Smooth muscle cell (in vitro differentiated cells): ENCODE measurements around the gene ASB14. TPM values are rescaled to one million over a fixed set of nuclear protein-coding genes. Genes with fewer than 3 reads are reported as not detected.

Experiments
- DNase-seq: peaks from one replicate; lab custom pipeline; 2025; ENCODE audit not compliant: unreplicated experiment; lab: John Stamatoyannopoulos, UW
- H2AFZ ChIP-seq: fragments of 200-600 bp; sonication (generic); 2 replicates; pipeline ENCODE4 v1.6.0; 2016; ENCODE audit warnings: antibody characterized with exemption, low read depth, mild to moderate bottlenecking
- H3F3A ChIP-seq: fragments of 200-600 bp; sonication (generic); 2 replicates; pipeline ENCODE4 v1.6.0; 2017; ENCODE audit warnings: antibody characterized with exemption, low read depth
- H3K27ac ChIP-seq: fragments of 200-600 bp; sonication (generic); 2 replicates; pipeline ENCODE4 v1.5.1; 2016; ENCODE audit warnings: low read depth, mild to moderate bottlenecking
- H3K27me3 ChIP-seq: fragments of 200-600 bp; sonication (generic); 2 replicates; pipeline ENCODE4 v1.6.1; 2016; ENCODE audit warnings: low read depth, mild to moderate bottlenecking
- H3K36me3 ChIP-seq: fragments of 200-600 bp; sonication (generic); 2 replicates; pipeline ENCODE4 v1.5.1; 2016; ENCODE audit warnings: low read depth
- H3K4me1 ChIP-seq: fragments of 200-600 bp; sonication (generic); 2 replicates; pipeline ENCODE4 v1.5.1; 2016; ENCODE audit warnings: low read depth
- H3K4me2 ChIP-seq: fragments of 200-600 bp; sonication (generic); 2 replicates; pipeline ENCODE4 v1.6.0; 2016; ENCODE audit warnings: mild to moderate bottlenecking
- H3K4me3 ChIP-seq: fragments of 200-600 bp; sonication (generic); 2 replicates; pipeline ENCODE4 v1.5.1; 2016; ENCODE audit warnings: mild to moderate bottlenecking
- H3K79me2 ChIP-seq: fragments of 200-600 bp; sonication (generic); 2 replicates; pipeline ENCODE4 v1.6.0; 2016; ENCODE audit warnings: low read depth, mild to moderate bottlenecking
- H3K9ac ChIP-seq: fragments of 200-600 bp; sonication (generic); 2 replicates; pipeline ENCODE4 v1.6.0; 2016; ENCODE audit warnings: low read depth
- H3K9me3 ChIP-seq: fragments of 200-600 bp; sonication (generic); replicated peaks from 2 replicates; pipeline ENCODE4 v1.5.1; 2016; ENCODE audit warnings: low read depth
- H4K20me1 ChIP-seq: fragments of 200-600 bp; sonication (generic); 2 replicates; pipeline ENCODE4 v1.6.0; 2016; ENCODE audit warnings: low read depth
- CTCF ChIP-seq: fragments of 200-600 bp; sonication (generic); IDR thresholded peaks from 2 replicates; pipeline ENCODE4 v1.5.1; 2017; ENCODE audit warnings: borderline replicate concordance, mild to moderate bottlenecking, antibody characterized with exemption; ENCODE audit not compliant: insufficient read depth, poor library complexity, severe bottlenecking
- WGBS: methylation state at CpG from one replicate; pipeline ENCODE4 v1.1.7; 2016; ENCODE audit warnings: low lambda C conversion rate; 5-methylcytosine and 5-hydroxymethylcytosine counted together
- polyA plus RNA-seq: library from polyadenylated mRNA; unstranded; fragments of >200 nt; fragmentation: Nextera tagmentation; extraction: Ambion mirVana; gene quantifications from 2 replicates; pipeline ENCODE4 v1.2.1, GENCODE V29; 2016
- total RNA-seq: library from RNA; depleted of rRNA; stranded (reverse); fragments of >200 nt; gene quantifications from 2 replicates; pipeline ENCODE4 v1.2.3, GENCODE V29; 2014

The ASB14 gene
- total and polyA plus RNA-seq, 2 experiments from 2014 or later, result 0.17 TPM; not detected in 1

GRCh38 chr3:57230006-57230405 lies 62.5 kb downstream of the ASB14 start:
- H3K4me1 ChIP-seq, result peaks cover 18% of the 10 kb centered on the region
- TF ChIP-seq CTCF, result no peak
- peaks cover 5% of the 10 kb centered on the region for H3F3A ChIP-seq
- no peaks in the 10 kb centered on the region for H3K27me3 ChIP-seq
- WGBS, result 60% methylated on average over 2 of the region's 2 CpGs
- peaks cover 51% of the 10 kb centered on the region for H3K79me2 ChIP-seq
- H4K20me1 ChIP-seq, result peaks cover 68% of the 10 kb centered on the region
- no peaks in the 10 kb centered on the region for H3K9me3 ChIP-seq
- no peak overlapping the region for H3K4me3 ChIP-seq
- DNase-seq, result no peak
- H3K4me2 ChIP-seq, result peak overlapping the region; percentile 88
- H3K9ac ChIP-seq, result no peak overlapping the region
- no peak overlapping the region for H2AFZ ChIP-seq
- H3K27ac ChIP-seq, result no peak overlapping the region
- H3K36me3 ChIP-seq, result no peaks in the 10 kb centered on the region

GRCh38 chr3:57227930-57228751 lies 64.3 kb downstream of the ASB14 start:
- Histone ChIP-seq H3K4me1 (peaks cover 23% of the 10 kb centered on the region), H3K4me3 (peak overlapping the region; percentile 78), H3K79me2 (peaks cover 34% of the 10 kb centered on the region), H4K20me1 (peaks cover 49% of the 10 kb centered on the region), H3K27me3 (no peaks in the 10 kb centered on the region), H3K9ac (peak overlapping the region; percentile 61), H3K27ac (peak overlapping the region; percentile 91), H3K9me3 (no peaks in the 10 kb centered on the region), H3F3A (peaks cover 12% of the 10 kb centered on the region), H2AFZ (peak overlapping the region; percentile 58), H3K36me3 (no peaks in the 10 kb centered on the region), H3K4me2 (peak overlapping the region; percentile 88)
- DNase-seq, result peak; percentile 35
- no peak for TF ChIP-seq CTCF
- WGBS, result under 1% methylated on average over 69 of the region's 70 CpGs

- Histone ChIP-seq H3K4me2 (peak within 1 kb of the TSS; percentile 88), H2AFZ (peak within 1 kb of the TSS; percentile 92), H3F3A (peaks cover 12% of the 10 kb centered on the region), H3K27me3 (no peaks in the 10 kb centered on the region), H3K36me3 (no peaks in the 10 kb centered on the region), H4K20me1 (peaks cover 42% of the 10 kb centered on the region), H3K4me3 (peak within 1 kb of the TSS; percentile 78), H3K27ac (peak within 1 kb of the TSS; percentile 91), H3K79me2 (peaks cover 27% of the 10 kb centered on the region), H3K9me3 (no peaks in the 10 kb centered on the region), H3K4me1 (peaks cover 23% of the 10 kb centered on the region), H3K9ac (peak within 1 kb of the TSS; percentile 78)
- peak; percentile 77 for DNase-seq
- WGBS, result under 1% methylated on average over 59 of the region's 71 CpGs
- no peak for TF ChIP-seq CTCF
Measured at GRCh38 chr3:57227204-57227929, 65.1 kb downstream of the ASB14 start, which contains the start of gene APPL1. APPL1 (plus strand) TSS chr3:57227729; CDS start chr3:57227884, 155 bp downstream.
